ENCODE measurements around the gene TENM4. TPM values are rescaled to one million over a fixed set of nuclear protein-coding genes. Genes with fewer than 3 reads are reported as not detected.
"Not testable (repeated sequence)": the region's sequence is repeated elsewhere in the genome, so short reads cannot be mapped to it uniquely, and the experiment has no call there.

Gene TENM4
- polyA plus RNA-seq, 1 donor, result 5.2 TPM

GRCh38 chr11:78902771-78903507 is 537.9 kb downstream of the TENM4 start:
- no peak for DNase-seq (ENCODE audit: low read depth)

- no peak for DNase-seq (ENCODE audit: low read depth)
Observed at GRCh38 chr11:78901831-78902230, 539.0 kb downstream of the TENM4 start.

- no peak for DNase-seq (ENCODE audit: low read depth)
Observed at GRCh38 chr11:78898266-78898775, 542.5 kb downstream of the TENM4 start.

GRCh38 chr11:78893996-78894395 is 546.8 kb downstream of the TENM4 start:
- DNase-seq (ENCODE audit: low read depth), result no peak

GRCh38 chr11:78889698-78890097 is 551.1 kb downstream of the TENM4 start:
- no peak for DNase-seq (ENCODE audit: low read depth)

GRCh38 chr11:78886616-78887015 is 554.2 kb downstream of the TENM4 start:
- no peak for DNase-seq (ENCODE audit: low read depth)

GRCh38 chr11:78884761-78885160 is 556.1 kb downstream of the TENM4 start:
- DNase-seq (ENCODE audit: low read depth), result no peak

- no peak for DNase-seq (ENCODE audit: low read depth)
Observed at GRCh38 chr11:78883506-78883905, 557.3 kb downstream of the TENM4 start.

- DNase-seq (ENCODE audit: low read depth), result not testable (repeated sequence)
Observed at GRCh38 chr11:78879094-78879980, 561.5 kb downstream of the TENM4 start.

- DNase-seq (ENCODE audit: low read depth), result no peak
Observed at GRCh38 chr11:78878631-78879030, 562.2 kb downstream of the TENM4 start.

- DNase-seq (ENCODE audit: low read depth), result no peak
Observed at GRCh38 chr11:78876676-78877075, 564.2 kb downstream of the TENM4 start.

GRCh38 chr11:78870655-78871054 is 570.2 kb downstream of the TENM4 start:
- no peak for DNase-seq (ENCODE audit: low read depth)

GRCh38 chr11:78869293-78869692 is 571.5 kb downstream of the TENM4 start:
- no peak for DNase-seq (ENCODE audit: low read depth)

GRCh38 chr11:78868563-78868962 is 572.3 kb downstream of the TENM4 start:
- DNase-seq (ENCODE audit: low read depth), result no peak

- no peak for DNase-seq (ENCODE audit: low read depth)
Observed at GRCh38 chr11:78860720-78861422, 580.0 kb downstream of the TENM4 start.

- DNase-seq (ENCODE audit: low read depth), result no peak
Observed at GRCh38 chr11:78857688-78858087, 583.1 kb downstream of the TENM4 start.

- no peak for DNase-seq (ENCODE audit: low read depth)
Observed at GRCh38 chr11:78856211-78856610, 584.6 kb downstream of the TENM4 start.

- no peak for DNase-seq (ENCODE audit: low read depth)
Observed at GRCh38 chr11:78855116-78855515, 585.7 kb downstream of the TENM4 start.

- DNase-seq (ENCODE audit: low read depth), result no peak
Observed at GRCh38 chr11:78853521-78853920, 587.3 kb downstream of the TENM4 start.

GRCh38 chr11:78851878-78852586 is 588.8 kb downstream of the TENM4 start:
- DNase-seq (ENCODE audit: low read depth), result no peak

GRCh38 chr11:78850078-78850477 is 590.8 kb downstream of the TENM4 start:
- DNase-seq (ENCODE audit: low read depth), result no peak

Measured in forelimb muscle (tissue), 1 donor.